Effector memory CD8-positive, alpha-beta T cell (primary cell): ENCODE measurements around the gene PDAP1.
"Not testable (repeated sequence)": the region's sequence is repeated elsewhere in the genome, so short reads cannot be mapped to it uniquely, and the experiment has no call there.

Experiments used
- ATAC-seq: fragments of 150-1000 bp; cut with Tn5 transposase; replicated peaks from 2 replicates; pipeline ENCODE4 v1.10.0; 2021; ENCODE audit warnings: mild to moderate bottlenecking, moderate library complexity
- DNase-seq, 3 experiments: peaks; one replicate each; pipeline ENCODE4 v3.0.0; 2021
- H3K27ac Mint-ChIP-seq, 2 donors: one replicate each; pipeline ENCODE4 v1.8.0; 2022; ENCODE audit warnings: mild to moderate bottlenecking in 2 of 2, mixed read lengths in 2 of 2, moderate library complexity in 2 of 2
- H3K27me3 Mint-ChIP-seq, 2 donors: one replicate each; pipeline ENCODE4 v1.8.0; 2022; ENCODE audit warnings: mixed read lengths in 2 of 2
- H3K36me3 Mint-ChIP-seq: one replicate; pipeline ENCODE4 v1.8.0; 2022; ENCODE audit warnings: mild to moderate bottlenecking, moderate library complexity, mixed read lengths; ENCODE audit not compliant: insufficient read depth
- H3K4me1 Mint-ChIP-seq, 2 donors: one replicate each; pipeline ENCODE4 v1.8.0; 2022; ENCODE audit warnings: low read depth in 2 of 2, mixed read lengths in 2 of 2
- H3K4me3 Mint-ChIP-seq, 2 donors: one replicate each; pipeline ENCODE4 v1.8.0; 2022; ENCODE audit warnings: mild to moderate bottlenecking in 2 of 2, mixed read lengths in 2 of 2, moderate library complexity in 2 of 2
- H3K9me3 Mint-ChIP-seq, 2 donors: one replicate each; pipeline ENCODE4 v1.8.0; 2022; ENCODE audit warnings: mixed read lengths in 2 of 2

Gene PDAP1

GRCh38 chr7:99418260-99418659 is 9.9 kb upstream of the PDAP1 start:
- Mint-ChIP-seq H3K4me3 (no peak overlapping the region), H3K4me1 (peaks cover under 1 to 6% of the 10 kb centered on the region in 2 donors), H3K27ac (no peak overlapping the region), H3K9me3 (no peaks in the 10 kb centered on the region), H3K36me3 (peaks cover 83% of the 10 kb centered on the region), H3K27me3 (no peaks in the 10 kb centered on the region)
- DNase-seq (no peak), ATAC-seq (no peak)

DNA sequence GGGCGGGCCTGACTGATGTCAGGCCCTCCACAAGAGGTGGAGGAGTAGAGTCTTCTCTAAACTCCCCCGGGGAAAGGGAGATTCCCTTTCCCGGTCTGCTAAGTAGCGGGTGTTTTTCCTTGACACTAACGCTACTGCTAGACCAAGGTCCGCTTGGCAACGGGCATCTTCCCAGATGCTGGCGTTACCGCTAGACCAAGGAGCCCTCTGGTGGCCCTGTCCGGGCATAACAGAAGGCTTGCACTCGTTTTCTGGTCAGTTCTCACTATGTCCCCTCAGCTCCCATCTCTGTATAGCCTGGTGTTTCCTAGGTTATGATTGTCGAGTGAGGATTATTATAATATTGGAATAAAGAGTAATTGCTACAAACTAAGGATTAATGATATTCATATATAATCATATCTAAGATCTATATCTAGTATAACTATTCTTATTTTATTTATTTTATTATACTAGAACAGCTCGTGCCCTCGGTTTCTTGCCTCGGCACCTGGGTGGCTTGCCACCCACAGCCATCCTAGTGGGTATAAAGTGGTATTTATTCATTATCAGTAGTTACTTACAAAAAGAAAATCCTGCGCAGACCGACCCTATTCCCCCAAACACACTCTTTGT is 7.2 kb upstream of the PDAP1 start:
- H3K27ac Mint-ChIP-seq = peak overlapping the region; percentile 6 to 23
- not testable (repeated sequence) for DNase-seq, ATAC-seq, H3K4me3 Mint-ChIP-seq, H3K27me3 Mint-ChIP-seq, H3K9me3 Mint-ChIP-seq
- H3K4me1 Mint-ChIP-seq = peaks cover 9 to 11% of the 10 kb centered on the region in 2 donors
- H3K36me3 Mint-ChIP-seq = peaks cover 99% of the 10 kb centered on the region

GRCh38 chr7:99410635-99411034 is 2.2 kb upstream of the PDAP1 start:
- peak overlapping the region; percentile 95 to 99 for H3K27ac Mint-ChIP-seq
- H3K4me1 Mint-ChIP-seq = peaks cover 42 to 43% of the 10 kb centered on the region in 2 donors
- H3K36me3 Mint-ChIP-seq = peaks cover 81% of the 10 kb centered on the region
- DNase-seq (no peak), ATAC-seq (no peak)
- H3K4me3 Mint-ChIP-seq = peak overlapping the region; percentile 94 to 99
- no peaks in the 10 kb centered on the region for H3K9me3 Mint-ChIP-seq
- no peaks in the 10 kb centered on the region for H3K27me3 Mint-ChIP-seq

- no peaks in the 10 kb centered on the region for H3K9me3 Mint-ChIP-seq
- no peaks in the 10 kb centered on the region for H3K27me3 Mint-ChIP-seq
- peak overlapping the region; percentile 94 to 99 for H3K4me3 Mint-ChIP-seq
- DNase-seq (no peak), ATAC-seq (no peak)
- peaks cover 78% of the 10 kb centered on the region for H3K36me3 Mint-ChIP-seq
- peaks cover 42 to 43% of the 10 kb centered on the region in 2 donors for H3K4me1 Mint-ChIP-seq
- H3K27ac Mint-ChIP-seq = peak overlapping the region; percentile 95 to 99
These were observed 1.4 kb upstream of the PDAP1 start for GRCh38 chr7:99409806-99410205.

DNA sequence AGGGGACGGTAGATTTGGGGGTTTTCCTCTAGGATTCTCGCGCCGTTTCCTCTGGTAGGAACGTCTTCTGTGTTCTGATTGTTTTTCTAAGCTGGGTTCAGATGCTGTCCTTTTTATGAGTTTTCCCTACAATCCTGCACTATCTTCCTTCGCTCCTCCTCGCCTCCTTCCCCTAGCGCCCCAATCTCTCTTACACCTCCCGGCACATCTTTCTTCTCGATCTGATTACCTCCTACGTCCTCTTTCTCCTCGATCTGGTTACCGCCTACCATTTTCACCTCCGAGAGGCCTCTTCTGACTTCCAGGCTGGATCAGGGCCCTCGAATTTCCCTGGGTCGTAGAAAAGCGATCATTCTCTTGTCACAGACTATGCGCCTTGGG is 785 bp upstream of the PDAP1 start:
- Mint-ChIP-seq H3K4me3 (peak overlapping the region; percentile 94 to 99), H3K4me1 (peaks cover 44 to 46% of the 10 kb centered on the region in 2 donors), H3K36me3 (peaks cover 71% of the 10 kb centered on the region), H3K27me3 (no peaks in the 10 kb centered on the region), H3K27ac (peak overlapping the region; percentile 95 to 99), H3K9me3 (no peaks in the 10 kb centered on the region)
- ATAC-seq = peak; percentile 7
- DNase-seq = no peak

- ATAC-seq = peak; percentile 19
- H3K36me3 Mint-ChIP-seq = peaks cover 68% of the 10 kb centered on the region
- peak overlapping the region; percentile 94 to 99 for H3K4me3 Mint-ChIP-seq
- DNase-seq = peak; percentile 9 to 22 (median 21)
- peak overlapping the region; percentile 95 to 99 for H3K27ac Mint-ChIP-seq
- no peaks in the 10 kb centered on the region for H3K9me3 Mint-ChIP-seq
- H3K4me1 Mint-ChIP-seq = peaks cover 51% of the 10 kb centered on the region in 2 donors
- H3K27me3 Mint-ChIP-seq = no peaks in the 10 kb centered on the region
These were observed 472 bp downstream of the PDAP1 start for GRCh38 chr7:99407872-99408378.

DNA sequence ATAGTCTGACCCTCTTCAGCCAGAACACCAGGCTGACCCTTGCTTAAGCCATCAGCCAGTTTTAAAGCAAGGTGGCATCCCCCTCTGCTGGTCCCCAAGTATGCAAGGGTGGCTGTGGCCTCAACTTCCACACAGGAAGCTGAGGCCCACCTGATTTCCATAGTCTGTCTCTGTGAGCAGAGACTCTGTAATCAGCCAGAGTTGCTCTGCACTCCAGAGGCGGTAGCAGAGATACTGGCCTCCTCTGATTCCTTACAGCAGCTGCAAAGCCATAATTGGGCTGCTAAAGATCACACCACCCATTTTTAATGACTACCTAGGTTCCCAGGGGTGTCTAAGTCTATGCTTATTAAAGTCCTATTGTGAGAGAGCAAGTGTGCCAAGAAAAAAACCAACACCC is 1.8 kb downstream of the PDAP1 start:
- ATAC-seq = no peak
- H3K27me3 Mint-ChIP-seq = no peaks in the 10 kb centered on the region
- H3K9me3 Mint-ChIP-seq = no peaks in the 10 kb centered on the region
- H3K36me3 Mint-ChIP-seq = peaks cover 68% of the 10 kb centered on the region
- peaks cover 51 to 53% of the 10 kb centered on the region in 2 donors for H3K4me1 Mint-ChIP-seq
- DNase-seq = no peak
- peak overlapping the region; percentile 95 to 99 for H3K27ac Mint-ChIP-seq
- peak overlapping the region; percentile 31 to 99 for H3K4me3 Mint-ChIP-seq

GRCh38 chr7:99404977-99405320 is 3.4 kb downstream of the PDAP1 start:
- Mint-ChIP-seq H3K4me1 (peaks cover 45% of the 10 kb centered on the region in 2 donors), H3K4me3 (peak overlapping the region; percentile 25 to 46), H3K27ac (peak overlapping the region; percentile 1 to 83), H3K9me3 (no peaks in the 10 kb centered on the region), H3K27me3 (no peaks in the 10 kb centered on the region), H3K36me3 (peaks cover 64% of the 10 kb centered on the region)
- DNase-seq (peak in 1 of 3 experiments; percentile 7), ATAC-seq (no peak)

- Mint-ChIP-seq H3K9me3 (no peaks in the 10 kb centered on the region), H3K27me3 (no peaks in the 10 kb centered on the region), H3K36me3 (peaks cover 63% of the 10 kb centered on the region), H3K4me1 (peaks cover 40 to 41% of the 10 kb centered on the region in 2 donors), H3K4me3 (peak overlapping the region; percentile 25 to 46), H3K27ac (peak overlapping the region; percentile 1 to 83)
- no peak for DNase-seq
- no peak for ATAC-seq
These were observed 4.0 kb downstream of the PDAP1 start for GRCh38 chr7:99404235-99404976.

GRCh38 chr7:99403764-99404163 is 4.6 kb downstream of the PDAP1 start:
- Mint-ChIP-seq H3K4me3 (no peak overlapping the region), H3K36me3 (peaks cover 57% of the 10 kb centered on the region), H3K4me1 (peaks cover 38% of the 10 kb centered on the region in 2 donors), H3K27me3 (no peaks in the 10 kb centered on the region), H3K9me3 (no peaks in the 10 kb centered on the region), H3K27ac (peak overlapping the region in 1 of 2 donors; percentile 42)
- ATAC-seq = no peak
- DNase-seq = no peak

DNA sequence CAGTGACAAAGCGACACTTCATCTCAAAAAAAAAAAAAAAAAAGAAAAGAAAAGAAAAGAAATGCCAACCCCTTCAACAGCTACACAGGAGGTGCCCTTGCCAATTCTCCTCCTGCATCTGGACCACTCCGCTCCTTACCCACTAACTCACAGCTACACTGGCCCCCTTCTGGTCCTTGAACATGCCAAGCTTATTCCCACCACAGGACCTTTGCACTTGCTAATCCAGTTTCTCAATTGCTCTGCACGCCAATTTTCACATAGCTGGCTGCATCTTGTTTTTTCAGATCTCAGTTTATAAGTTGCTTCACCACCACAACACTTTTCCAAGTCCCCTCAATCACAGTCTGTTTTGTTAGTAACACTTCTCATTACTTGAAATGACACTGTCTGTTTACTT is 5.5 kb downstream of the PDAP1 start:
- H3K27me3 Mint-ChIP-seq = no peaks in the 10 kb centered on the region
- DNase-seq (no peak), ATAC-seq (no peak)
- no peak overlapping the region for H3K4me3 Mint-ChIP-seq
- H3K36me3 Mint-ChIP-seq = peaks cover 52% of the 10 kb centered on the region
- no peak overlapping the region for H3K27ac Mint-ChIP-seq
- H3K4me1 Mint-ChIP-seq = peaks cover 37 to 44% of the 10 kb centered on the region in 2 donors
- no peaks in the 10 kb centered on the region for H3K9me3 Mint-ChIP-seq

- ATAC-seq (no peak), DNase-seq (no peak)
- Mint-ChIP-seq H3K27ac (no peak overlapping the region), H3K36me3 (peaks cover 61% of the 10 kb centered on the region), H3K4me3 (no peak overlapping the region), H3K9me3 (no peaks in the 10 kb centered on the region), H3K4me1 (peaks cover 23 to 32% of the 10 kb centered on the region in 2 donors), H3K27me3 (no peaks in the 10 kb centered on the region)
These were observed 8.8 kb downstream of the PDAP1 start for GRCh38 chr7:99399597-99399996.

- H3K9me3 Mint-ChIP-seq = no peaks in the 10 kb centered on the region
- ATAC-seq (no peak), DNase-seq (no peak)
- H3K36me3 Mint-ChIP-seq = peaks cover 66% of the 10 kb centered on the region
- no peaks in the 10 kb centered on the region for H3K27me3 Mint-ChIP-seq
- H3K4me3 Mint-ChIP-seq = no peak overlapping the region
- peak overlapping the region in 1 of 2 donors; percentile 75 for H3K27ac Mint-ChIP-seq
- peaks cover 22 to 28% of the 10 kb centered on the region in 2 donors for H3K4me1 Mint-ChIP-seq
These were observed 9.4 kb downstream of the PDAP1 start for GRCh38 chr7:99398891-99399445.
